Neural crest cell (in vitro differentiated cells): ENCODE results near the gene IGFBP5. TPM values are rescaled to one million over a fixed set of nuclear protein-coding genes. Genes with fewer than 3 reads are reported as not detected.

Experiments
- DNase-seq: peaks from one replicate; pipeline ENCODE4 v3.0.0; 2021; ENCODE audit warnings: low read depth, mixed read lengths, low spot score
- H3K27ac Mint-ChIP-seq: one replicate; pipeline ENCODE4 v1.8.0; 2021; ENCODE audit warnings: mild to moderate bottlenecking, mixed read lengths; ENCODE audit not compliant: unreplicated experiment
- H3K27me3 Mint-ChIP-seq: 2 replicates; pipeline ENCODE4 v1.8.0; 2021; ENCODE audit warnings: low read depth, mild to moderate bottlenecking, mixed read lengths
- H3K36me3 Mint-ChIP-seq: 2 replicates; pipeline ENCODE4 v1.8.0; 2021; ENCODE audit warnings: low read depth, mild to moderate bottlenecking, mixed read lengths
- H3K4me1 Mint-ChIP-seq: 2 replicates; pipeline ENCODE4 v1.8.0; 2021; ENCODE audit warnings: mixed read lengths
- H3K4me3 Mint-ChIP-seq: one replicate; pipeline ENCODE4 v1.8.0; 2021; ENCODE audit warnings: mild to moderate bottlenecking, mixed read lengths
- H3K9me3 Mint-ChIP-seq: 2 replicates; pipeline ENCODE4 v1.8.0; 2021; ENCODE audit warnings: mixed read lengths
- total RNA-seq: library from RNA; stranded (reverse); gene quantifications from 2 replicates; pipeline ENCODE4 v1.2.1, GENCODE V29; 2021
- TF ChIP-seq, protein P1 (sequence below): fragments of 200-600 bp; sonication (generic); conservative IDR thresholded peaks from 2 replicates; pipeline ENCODE4 v1.5.0; 2021; ENCODE audit warnings: antibody characterized with exemption, mild to moderate bottlenecking

IGFBP5 gene
- total RNA-seq, 1 donor from 2014 or later = 140 TPM

DNA sequence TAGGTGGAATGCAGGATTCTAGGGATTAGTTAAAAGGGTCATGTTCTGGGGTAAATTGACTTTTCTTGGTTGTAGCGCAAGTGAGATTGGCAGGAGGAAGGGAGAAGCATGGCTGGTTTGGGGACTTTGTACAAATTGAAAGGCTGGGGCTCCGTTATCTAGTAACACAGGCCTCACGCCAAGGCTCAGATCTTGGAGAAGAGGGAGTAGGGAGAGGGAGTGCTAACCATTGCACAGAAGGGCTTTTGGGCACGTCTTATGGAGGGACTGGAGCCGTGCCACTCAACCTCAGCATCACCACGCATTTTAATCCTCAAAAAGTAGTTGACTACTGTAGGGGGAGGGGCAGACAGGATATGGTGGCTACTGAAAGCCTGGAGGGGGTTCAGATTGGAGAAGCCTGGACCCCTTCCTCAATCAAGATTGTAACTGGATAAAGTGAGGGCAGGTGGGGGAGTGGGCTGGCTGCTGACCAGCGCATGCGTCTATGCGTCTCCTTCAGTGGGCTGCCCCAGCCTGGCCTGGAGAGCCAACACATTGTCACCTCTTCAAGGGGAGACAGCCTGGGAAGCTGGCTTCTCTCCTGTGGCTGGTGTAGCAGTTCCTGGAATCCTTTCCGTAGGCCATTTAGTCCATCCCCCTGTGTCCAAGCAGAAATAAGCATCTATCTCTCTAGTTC, 14.3 kb downstream of the IGFBP5 start:
- Mint-ChIP-seq H3K4me1 (peaks cover 65% of the 10 kb centered on the region), H3K36me3 (peaks cover 12% of the 10 kb centered on the region), H3K27me3 (no peaks in the 10 kb centered on the region), H3K27ac (no peak overlapping the region), H3K9me3 (no peaks in the 10 kb centered on the region), H3K4me3 (no peak overlapping the region)
- no peak for DNase-seq
- TF ChIP-seq, protein P1, sequence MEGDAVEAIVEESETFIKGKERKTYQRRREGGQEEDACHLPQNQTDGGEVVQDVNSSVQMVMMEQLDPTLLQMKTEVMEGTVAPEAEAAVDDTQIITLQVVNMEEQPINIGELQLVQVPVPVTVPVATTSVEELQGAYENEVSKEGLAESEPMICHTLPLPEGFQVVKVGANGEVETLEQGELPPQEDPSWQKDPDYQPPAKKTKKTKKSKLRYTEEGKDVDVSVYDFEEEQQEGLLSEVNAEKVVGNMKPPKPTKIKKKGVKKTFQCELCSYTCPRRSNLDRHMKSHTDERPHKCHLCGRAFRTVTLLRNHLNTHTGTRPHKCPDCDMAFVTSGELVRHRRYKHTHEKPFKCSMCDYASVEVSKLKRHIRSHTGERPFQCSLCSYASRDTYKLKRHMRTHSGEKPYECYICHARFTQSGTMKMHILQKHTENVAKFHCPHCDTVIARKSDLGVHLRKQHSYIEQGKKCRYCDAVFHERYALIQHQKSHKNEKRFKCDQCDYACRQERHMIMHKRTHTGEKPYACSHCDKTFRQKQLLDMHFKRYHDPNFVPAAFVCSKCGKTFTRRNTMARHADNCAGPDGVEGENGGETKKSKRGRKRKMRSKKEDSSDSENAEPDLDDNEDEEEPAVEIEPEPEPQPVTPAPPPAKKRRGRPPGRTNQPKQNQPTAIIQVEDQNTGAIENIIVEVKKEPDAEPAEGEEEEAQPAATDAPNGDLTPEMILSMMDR = no peak

DNA sequence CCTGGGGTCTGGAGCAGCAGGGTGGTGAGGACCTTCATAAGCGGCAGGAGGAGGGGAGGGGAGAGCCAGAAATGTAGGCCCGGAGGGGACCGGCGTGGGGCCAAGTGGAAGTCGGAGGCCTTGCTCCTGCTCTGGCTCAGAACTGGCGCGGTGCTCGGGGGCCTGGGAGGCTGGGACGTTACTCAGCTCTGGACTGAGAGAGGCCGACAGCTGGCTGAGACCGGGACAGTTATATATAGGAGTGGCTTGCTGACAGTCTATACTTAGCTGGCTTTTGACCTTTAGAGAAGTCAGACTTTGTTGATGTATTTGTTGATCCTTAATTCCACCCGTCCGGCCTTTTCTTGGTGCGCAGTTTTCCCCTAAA, 15.7 kb downstream of the IGFBP5 start:
- Mint-ChIP-seq H3K9me3 (no peaks in the 10 kb centered on the region), H3K27me3 (no peaks in the 10 kb centered on the region), H3K4me3 (peak overlapping the region; percentile 58), H3K27ac (peak overlapping the region; percentile 90), H3K36me3 (peaks cover 16% of the 10 kb centered on the region), H3K4me1 (peaks cover 56% of the 10 kb centered on the region)
- TF ChIP-seq, protein P1 = no peak
- DNase-seq = no peak

DNA sequence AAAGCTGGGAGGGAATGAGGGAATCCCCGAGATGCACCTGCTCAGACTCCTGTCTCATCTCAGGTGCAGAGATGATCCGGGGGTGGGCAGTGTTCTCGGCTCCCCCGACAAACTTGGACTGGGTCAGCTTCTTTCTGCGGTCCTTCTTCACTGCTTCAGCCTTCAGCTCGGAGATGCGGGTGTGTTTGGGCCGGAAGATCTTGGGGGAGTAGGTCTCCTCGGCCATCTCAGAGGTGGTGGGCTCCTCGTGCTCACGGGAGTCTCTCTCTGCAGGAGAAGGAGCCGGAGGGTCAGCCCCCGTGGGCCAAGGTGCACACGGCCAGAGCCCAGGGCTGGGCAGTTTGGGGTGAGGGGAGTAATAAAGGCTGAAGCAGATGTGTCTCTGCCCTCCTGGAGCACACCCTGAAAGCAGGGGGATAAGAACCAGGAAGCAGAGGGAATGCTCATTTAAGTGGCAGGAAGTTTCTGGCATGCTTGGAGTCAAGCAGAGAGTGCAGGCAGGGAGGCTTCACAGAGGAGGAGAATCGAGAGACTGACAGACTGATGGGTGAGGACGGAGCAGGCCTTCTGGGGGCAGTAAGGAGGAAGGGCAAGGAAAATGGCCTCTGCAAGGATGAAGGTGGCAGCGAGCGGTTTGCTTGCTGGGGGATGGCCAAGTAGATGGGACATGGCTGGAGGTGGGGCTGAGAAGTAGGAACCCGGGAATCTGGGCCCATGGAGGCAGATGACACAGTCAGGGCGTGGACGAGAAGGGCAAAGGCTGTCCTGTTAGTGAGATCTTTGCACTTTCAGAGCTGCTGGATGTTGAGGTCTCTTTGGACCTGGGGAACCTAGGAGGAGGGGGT, 16.3 kb downstream of the IGFBP5 start:
- no peaks in the 10 kb centered on the region for H3K9me3 Mint-ChIP-seq
- peaks cover 50% of the 10 kb centered on the region for H3K4me1 Mint-ChIP-seq
- peak overlapping the region; percentile 33 for H3K4me3 Mint-ChIP-seq
- peak overlapping the region; percentile 90 for H3K27ac Mint-ChIP-seq
- peaks cover 20% of the 10 kb centered on the region for H3K36me3 Mint-ChIP-seq
- no peaks in the 10 kb centered on the region for H3K27me3 Mint-ChIP-seq
- no peak for DNase-seq
- TF ChIP-seq, protein P1 = no peak

DNA sequence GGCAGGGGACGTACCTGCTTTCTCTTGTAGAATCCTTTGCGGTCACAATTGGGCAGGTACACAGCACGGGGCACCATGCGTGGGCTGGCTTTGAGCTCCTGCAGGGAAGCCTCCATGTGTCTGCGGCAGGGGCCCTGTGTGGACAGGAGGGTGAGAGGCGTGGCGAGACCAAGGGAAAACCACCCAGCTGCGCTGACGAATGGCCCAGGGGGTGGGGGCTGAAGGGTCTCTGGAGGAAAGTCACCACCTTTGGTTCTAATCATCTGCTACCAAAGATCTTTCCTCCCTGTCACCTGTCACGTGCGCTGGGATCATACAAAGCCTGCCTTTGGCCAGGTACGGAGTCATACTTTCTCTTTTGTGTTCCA, 17.3 kb downstream of the IGFBP5 start:
- no peak for DNase-seq
- no peak overlapping the region for H3K27ac Mint-ChIP-seq
- H3K27me3 Mint-ChIP-seq = no peaks in the 10 kb centered on the region
- H3K4me3 Mint-ChIP-seq = no peak overlapping the region
- H3K36me3 Mint-ChIP-seq = peaks cover 22% of the 10 kb centered on the region
- H3K4me1 Mint-ChIP-seq = peaks cover 42% of the 10 kb centered on the region
- H3K9me3 Mint-ChIP-seq = no peaks in the 10 kb centered on the region
- TF ChIP-seq, protein P1 = no peak

DNA sequence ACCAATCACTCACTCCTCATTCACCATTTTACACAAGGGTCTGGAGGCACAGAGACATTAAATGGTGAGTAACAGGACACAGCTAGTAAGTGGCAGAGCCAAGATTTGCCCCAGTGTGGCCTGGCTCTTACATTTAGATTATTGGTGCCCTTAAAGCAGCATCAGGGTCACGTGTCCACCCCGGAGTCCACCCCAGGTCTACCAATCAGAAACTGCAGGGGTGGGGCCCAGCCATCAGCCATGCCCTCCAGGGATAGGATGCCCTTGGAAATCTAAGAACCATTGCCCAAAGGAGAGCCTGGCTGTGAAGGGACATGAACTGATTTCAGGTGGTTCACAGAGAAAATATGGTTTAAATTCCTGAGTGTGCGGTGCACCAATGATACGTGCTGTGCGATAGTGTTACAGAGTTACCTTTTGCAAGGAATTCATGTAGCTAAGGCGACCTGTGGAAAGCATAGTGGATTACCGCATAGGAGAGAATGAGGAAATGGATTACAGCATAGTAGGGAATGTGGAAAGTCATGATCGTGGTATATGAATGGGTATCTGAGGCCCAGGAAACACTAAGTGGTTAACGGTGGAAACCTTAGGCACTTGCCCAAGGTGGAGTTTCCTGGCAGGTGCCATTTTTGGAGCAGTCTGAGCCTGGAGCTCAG, 17.8 kb downstream of the IGFBP5 start:
- Mint-ChIP-seq H3K27ac (no peak overlapping the region), H3K4me3 (no peak overlapping the region), H3K27me3 (no peaks in the 10 kb centered on the region), H3K4me1 (peaks cover 42% of the 10 kb centered on the region), H3K9me3 (no peaks in the 10 kb centered on the region), H3K36me3 (peaks cover 22% of the 10 kb centered on the region)
- TF ChIP-seq, protein P1 = no peak
- DNase-seq = no peak
